GM18867 (cell line): ENCODE data around the gene FAM53A.

ENCODE experiments used
- ATAC-seq: cut with Tn5 transposase; IDR thresholded peaks from one replicate; pipeline ENCODE4 v1.9.1; 2021; ENCODE audit warnings: mild to moderate bottlenecking, moderate library complexity; ENCODE audit not compliant: unreplicated experiment

FAM53A gene

GRCh38 chr4:1625600-1626138 lies 58.4 kb downstream of the FAM53A start:
- ATAC-seq: no peak

DNA sequence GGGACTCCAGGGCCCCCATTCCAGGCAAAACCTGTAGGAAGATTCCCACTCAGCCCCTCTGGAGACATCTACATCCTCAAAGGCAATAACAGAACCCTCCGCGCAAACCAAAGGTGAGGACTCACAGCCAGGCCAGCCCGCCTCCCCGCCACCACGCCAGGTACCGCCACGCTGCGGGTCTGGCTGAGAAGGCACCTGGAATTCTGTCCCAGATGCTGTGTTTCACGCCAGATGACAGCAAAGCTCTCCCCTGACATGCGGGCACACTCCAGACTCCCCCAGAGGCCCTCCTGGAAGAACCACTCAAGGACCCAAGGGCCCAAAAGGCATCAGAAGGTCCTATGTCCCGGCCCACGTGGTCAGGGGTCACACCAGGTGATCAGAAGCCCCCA lies 59.6 kb downstream of the FAM53A start:
- ATAC-seq: no peak

- ATAC-seq: no peak
Observed at GRCh38 chr4:1623821-1624518, 60.1 kb downstream of the FAM53A start.

DNA sequence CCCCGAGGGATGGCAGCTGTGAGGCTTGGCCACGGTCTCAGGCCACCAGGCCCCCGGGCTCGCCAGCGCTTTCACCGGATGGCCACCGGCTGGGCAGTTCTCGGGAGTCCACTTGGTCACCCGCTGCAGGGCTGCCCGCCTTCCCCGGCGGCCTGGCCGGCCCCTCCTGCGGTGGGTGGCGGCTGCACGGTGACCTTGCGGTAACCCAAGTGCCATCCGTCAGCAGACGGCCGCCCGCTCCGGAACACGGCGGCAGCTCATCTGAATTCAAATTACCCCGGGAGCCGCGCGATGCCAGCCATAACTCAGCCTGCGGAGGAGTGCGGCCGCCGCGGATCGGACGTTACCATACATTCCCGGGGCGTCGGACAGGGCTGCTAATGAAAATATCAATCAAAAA lies 60.7 kb downstream of the FAM53A start:
- ATAC-seq: no peak

DNA sequence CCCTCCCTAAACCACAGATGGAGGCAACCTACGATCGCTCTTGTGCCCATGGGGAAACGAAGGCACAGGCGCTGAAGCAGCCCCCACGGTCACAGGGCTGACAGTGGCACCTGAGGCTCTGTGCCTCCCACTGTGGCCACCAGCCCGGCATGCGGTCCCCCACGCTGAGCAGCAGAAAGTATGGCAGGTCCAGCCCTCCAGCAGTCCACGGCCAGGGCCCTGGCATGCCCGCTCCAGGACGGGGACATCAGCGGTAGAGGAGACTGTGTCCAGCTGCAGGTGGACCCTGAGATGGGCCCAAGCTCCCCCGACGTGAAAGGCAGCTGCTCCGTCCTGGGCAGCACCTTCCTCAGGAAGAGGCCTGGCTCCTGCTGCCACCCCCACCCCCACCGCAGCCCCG lies 61.2 kb downstream of the FAM53A start:
- ATAC-seq: no peak

DNA sequence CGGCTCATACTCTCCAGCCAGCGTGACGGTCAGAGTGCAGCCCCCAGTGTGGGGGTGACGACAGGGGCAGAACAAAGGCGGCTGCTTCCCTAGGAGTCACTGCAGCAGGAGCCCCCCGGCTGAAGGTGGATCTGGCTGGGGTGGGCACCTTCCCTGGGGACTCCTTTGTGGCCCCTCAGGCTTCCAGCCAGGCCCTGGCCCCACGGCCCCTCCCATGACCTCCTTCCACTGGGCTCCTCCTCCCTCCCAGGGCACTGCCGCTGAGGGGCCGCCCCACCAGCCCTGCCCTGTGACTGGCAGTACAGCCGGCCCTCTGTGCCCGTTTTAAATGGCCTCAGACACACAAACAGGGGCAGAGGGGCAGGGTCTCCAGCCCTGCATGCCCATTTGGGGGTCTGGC lies 61.9 kb downstream of the FAM53A start:
- ATAC-seq: no peak

GRCh38 chr4:1621526-1621925 lies 62.6 kb downstream of the FAM53A start:
- no peak for ATAC-seq

DNA sequence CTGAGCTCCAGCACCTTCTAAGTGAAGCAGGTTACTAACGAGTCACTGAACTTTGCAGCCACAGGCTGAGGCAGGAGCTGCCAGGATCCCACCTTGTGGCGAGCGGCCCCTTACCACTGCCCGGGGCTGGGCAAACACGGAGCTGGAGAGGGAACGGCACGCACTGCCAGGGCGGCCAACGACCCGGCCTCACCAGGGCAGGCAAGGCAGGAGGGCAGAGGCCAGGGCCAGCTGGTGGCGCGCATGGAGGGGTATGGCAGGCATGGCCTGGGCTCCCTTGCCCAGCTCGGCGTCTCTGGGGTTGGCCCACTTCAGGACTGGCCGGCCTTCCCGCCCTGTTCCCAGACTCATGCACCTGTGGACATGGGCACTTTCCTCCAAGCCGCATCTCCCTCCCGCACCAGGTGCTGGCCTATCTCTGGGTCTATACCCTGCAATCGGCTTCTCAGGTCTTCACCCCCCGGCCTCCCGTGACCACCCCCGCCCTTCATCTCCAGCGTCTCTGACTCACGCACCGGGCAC lies 64.9 kb downstream of the FAM53A start:
- ATAC-seq: no peak

- ATAC-seq: no peak
Observed at GRCh38 chr4:1618438-1618837, 65.7 kb downstream of the FAM53A start.

DNA sequence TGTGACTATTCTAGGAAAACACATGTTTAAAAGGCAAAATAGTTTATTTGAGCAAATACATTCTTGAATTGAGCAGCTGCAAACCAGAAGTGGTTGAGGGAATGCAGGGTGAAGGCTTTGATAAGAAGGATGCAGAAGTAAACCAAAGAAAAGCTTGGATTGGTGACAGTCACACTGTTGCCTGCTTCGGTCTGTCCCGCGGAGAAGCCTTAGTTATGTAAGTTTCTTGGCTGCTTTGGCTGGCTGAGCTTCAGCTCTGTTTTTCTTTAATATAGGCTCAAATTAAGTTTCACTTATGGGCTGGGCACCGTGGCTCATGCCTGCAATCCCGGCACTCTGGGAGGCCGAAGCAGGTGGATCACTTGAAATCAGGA lies 67.6 kb downstream of the FAM53A start:
- ATAC-seq: no peak

DNA sequence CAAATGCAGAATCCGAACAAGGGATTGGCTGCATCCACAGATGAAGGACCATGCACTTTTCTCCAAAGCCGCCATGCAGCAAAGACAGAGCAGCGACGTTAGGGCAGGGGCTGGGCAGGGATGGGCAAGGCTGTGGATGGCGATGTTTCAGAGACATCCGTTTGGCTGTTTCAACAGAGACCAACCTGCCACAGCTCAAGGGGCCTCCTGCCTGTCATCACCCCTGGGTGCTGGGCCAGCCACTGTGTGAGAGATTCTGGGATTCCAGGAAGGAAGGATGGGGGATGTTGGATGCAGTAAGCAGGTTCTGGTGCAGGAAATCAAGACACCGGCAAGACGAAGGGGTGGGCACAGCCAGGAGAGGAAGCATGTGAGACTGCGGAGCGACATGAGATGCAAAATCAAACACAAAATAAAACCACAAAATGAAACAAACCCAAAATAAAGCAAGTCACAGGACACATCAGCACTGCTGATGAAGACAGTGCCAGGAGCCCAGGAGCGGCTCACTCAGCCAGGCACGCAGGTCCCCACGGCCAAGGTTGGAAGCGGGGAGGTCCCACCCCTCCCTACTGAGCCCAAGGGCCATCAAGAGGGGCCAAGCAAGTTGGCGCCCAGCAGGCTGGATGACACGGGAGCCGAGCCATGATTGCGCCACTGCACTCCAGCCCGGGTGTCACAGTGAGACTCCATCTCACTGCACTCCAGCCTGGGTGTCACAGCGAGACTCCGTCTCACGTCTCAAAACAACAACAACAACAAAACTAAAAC lies 68.1 kb downstream of the FAM53A start:
- no peak for ATAC-seq

GRCh38 chr4:1614854-1615595 lies 69.1 kb downstream of the FAM53A start:
- ATAC-seq: no peak

- no peak for ATAC-seq
Observed at GRCh38 chr4:1614502-1614853, 69.6 kb downstream of the FAM53A start.

DNA sequence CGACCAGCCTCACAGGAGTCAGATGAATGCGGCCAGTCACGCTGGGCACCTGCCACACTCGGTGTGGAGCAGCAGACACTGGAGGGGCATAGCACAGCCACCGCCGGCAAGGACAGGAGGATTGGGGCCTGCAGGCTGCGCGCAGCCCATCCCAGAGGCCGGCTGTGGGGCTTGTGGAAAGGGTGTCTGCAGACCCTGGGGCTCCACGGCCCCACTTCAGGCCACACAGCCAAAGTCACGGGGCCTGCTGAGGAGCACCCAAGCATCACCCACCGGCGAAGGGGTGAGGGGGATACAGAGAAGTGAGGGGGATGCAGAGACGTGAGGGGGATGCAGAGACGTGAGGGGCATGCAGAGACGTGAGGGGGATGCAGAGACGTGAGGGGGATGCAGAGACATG lies 70.1 kb downstream of the FAM53A start:
- no peak for ATAC-seq

- ATAC-seq: no peak
Observed at GRCh38 chr4:1613099-1613495, 71.0 kb downstream of the FAM53A start.

DNA sequence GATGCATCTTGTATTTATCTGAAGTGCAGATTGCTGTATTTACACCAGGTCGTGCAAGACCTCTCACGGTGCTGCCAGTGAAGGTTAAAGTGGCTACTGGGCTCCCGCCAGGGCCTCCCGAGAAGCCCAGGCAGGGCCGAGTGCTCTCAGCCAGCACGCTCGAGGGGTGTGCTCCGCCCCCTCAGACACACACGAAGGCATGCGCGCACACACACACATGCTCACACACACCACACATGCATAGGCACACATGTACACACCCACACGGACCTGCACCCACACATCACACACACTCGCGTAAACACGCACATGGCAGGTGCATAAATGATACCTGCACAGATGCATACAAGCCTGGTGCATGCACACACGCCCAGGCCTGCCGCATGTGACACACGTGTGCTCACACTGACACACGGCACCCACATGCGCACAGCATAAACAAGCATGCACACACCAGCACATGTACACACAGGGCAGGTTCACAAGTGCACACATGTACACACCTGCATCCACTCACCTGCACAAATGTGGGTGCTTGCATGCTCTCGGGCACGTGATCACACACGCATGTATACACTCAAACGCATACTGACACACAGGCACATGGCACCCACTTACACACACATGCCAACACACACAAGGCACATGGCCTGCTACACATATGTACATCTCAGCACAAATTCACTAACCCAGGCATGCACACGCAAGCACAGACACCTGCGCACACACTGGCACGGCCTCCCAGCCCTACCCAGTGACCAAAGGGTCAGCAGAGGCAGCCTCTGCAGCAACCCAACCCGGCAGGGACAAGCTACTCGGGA lies 71.6 kb downstream of the FAM53A start:
- ATAC-seq: no peak

DNA sequence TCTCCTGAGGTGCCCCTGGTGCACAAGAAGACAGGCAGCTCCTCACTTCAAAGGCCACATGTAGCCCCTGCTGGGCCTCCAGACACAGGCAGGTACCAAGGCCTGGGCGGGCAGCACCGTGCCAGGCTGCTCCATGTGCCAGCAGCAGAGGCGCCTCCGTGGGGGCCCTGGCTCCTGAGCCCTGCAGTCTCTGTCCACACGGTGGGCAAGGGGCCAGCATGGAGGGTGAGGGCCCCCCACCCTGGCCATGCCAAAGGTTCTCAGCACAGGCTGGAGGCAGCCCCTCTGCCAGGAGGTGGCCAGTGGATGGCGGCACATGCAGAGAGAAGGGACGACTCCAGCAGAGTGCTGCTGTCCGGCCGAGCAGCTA lies 72.6 kb downstream of the FAM53A start:
- no peak for ATAC-seq

DNA sequence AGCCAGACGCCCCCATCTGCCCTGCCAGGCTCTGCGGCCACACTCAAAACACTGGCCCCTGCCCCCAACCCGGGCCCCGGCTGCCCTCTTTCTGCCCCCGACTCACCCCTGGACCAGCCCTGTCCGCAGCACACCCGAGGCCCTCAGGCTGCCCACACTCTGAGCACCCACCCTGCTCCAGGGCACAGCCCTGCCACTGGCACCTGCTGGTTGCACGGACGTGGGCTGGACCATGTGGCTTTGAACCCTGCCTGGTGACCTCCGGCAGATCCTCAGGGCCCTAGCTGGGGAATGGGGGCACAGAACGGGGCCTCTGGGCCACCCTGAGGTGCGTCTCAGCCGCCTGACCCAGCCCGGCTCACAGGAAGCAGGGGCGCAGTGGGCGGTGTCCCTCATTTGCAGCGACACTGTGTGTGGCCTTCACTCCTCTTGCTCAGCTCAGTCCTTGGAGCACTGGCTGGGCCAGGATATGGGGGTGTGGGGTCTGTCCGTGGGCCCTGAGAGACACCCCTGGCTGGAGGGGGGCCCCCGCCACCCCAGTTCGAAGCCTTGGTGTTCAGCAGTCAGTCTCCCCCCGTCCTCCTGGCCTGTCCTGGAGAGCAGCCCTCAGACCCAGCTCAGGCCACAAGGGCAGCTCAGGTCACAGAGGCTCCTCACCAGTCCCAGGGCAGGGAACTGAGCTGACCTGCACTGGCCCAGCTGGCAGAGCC lies 73.2 kb downstream of the FAM53A start:
- ATAC-seq: no peak

DNA sequence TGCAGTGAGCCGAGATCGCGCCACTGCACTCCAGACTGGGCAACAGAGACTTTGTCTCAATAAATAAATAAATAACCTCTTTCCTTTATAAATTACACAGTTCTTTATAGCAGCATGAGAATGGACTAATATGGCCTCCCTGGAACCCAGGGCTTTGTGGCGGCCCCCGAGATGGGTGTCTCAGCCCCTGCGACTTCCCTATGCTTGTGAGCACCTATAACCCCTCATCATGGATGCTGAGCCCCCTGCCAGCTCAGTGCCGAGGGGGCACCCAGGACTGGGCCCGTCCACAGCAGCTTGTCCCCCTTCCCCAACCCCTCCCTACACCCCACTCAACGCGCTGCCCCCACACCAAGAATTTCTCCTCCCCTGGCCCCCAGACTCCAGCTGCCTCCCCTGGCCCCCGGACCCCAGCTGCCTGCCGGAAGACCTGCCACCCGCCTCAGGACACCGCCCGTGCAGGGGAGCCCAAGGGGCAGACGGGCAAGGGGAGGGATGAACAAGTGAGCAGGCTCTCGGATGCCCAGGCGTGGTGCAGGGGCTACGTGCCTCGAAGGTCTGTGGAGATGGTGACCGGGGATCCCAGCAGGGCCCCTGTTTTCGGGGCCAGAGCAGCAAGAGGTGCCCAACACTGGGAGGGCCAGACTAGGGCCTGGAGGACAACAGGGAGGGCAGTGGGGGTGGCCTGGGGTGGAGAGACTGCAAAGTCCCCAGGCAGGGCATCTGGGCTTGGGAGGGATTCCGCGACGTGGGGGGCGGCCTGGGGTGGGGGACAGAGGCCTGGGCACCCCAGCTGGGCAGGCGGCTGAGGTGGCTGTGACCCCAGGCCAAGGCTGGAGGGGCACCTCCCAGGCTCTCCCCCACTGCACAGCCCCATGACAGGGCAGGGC lies 74.0 kb downstream of the FAM53A start:
- ATAC-seq: no peak
